GM12801 (cell line): ENCODE results near the gene PFKL.

Experiments
- CTCF ChIP-seq: IDR thresholded peaks from one replicate; pipeline ENCODE4 v1.5.1; 2011; ENCODE audit warnings: control low read depth; ENCODE audit not compliant: insufficient read length; ENCODE audit errors: extremely low read depth

Gene PFKL

GRCh38 chr21:44281801-44282200 is 18.1 kb upstream of the PFKL start:
- no peak for TF ChIP-seq CTCF

GRCh38 chr21:44282370-44282769 is 17.5 kb upstream of the PFKL start:
- TF ChIP-seq CTCF = no peak

GRCh38 chr21:44283948-44284347 is 15.9 kb upstream of the PFKL start:
- no peak for TF ChIP-seq CTCF

GRCh38 chr21:44285138-44285992 is 14.5 kb upstream of the PFKL start, which contains the start of gene AIRE:
Gene AIRE (plus strand): TSS chr21:44285876. CDS start chr21:44286007, 131 bp downstream.
- TF ChIP-seq CTCF = no peak

- TF ChIP-seq CTCF = no peak
These were observed 13.7 kb upstream of the PFKL start for GRCh38 chr21:44286086-44286715.

GRCh38 chr21:44286716-44287632 is 12.9 kb upstream of the PFKL start:
- TF ChIP-seq CTCF = no peak
